Activated CD8-positive, alpha-beta memory T cell treated with anti-CD3 and anti-CD28 coated beads, Interleukin-2, amount 10 ng/mL, durations not matched to agents 7 days and 5 days (primary cell): Measurements from ENCODE around the gene SNED1. TPM values are rescaled to one million over a fixed set of nuclear protein-coding genes. Genes with fewer than 3 reads are reported as not detected.

Experiments
- ATAC-seq: fragments of 150-1000 bp; cut with Tn5 transposase; one replicate; pipeline ENCODE4 v1.10.0; 2021; ENCODE audit warnings: moderate library complexity
- CTCF ChIA-PET: fragments of 350-600 bp; sonication (Branson Sonifier 250); formaldehyde crosslinking; loops from one replicate; lab custom pipeline; 2021; ENCODE audit warnings: antibody characterized with exemption; lab: Charles Lee
- DNase-seq: peaks from one replicate; pipeline ENCODE4 v3.0.0-alpha.2; 2020
- H3K27ac Mint-ChIP-seq: one replicate; pipeline ENCODE4 v1.8.0; 2021; ENCODE audit warnings: mild to moderate bottlenecking, mixed read lengths
- H3K27me3 Mint-ChIP-seq: one replicate; pipeline ENCODE4 v1.8.0; 2021; ENCODE audit warnings: mixed read lengths
- H3K36me3 Mint-ChIP-seq: one replicate; pipeline ENCODE4 v1.8.0; 2021; ENCODE audit warnings: mild to moderate bottlenecking, mixed read lengths
- H3K4me1 Mint-ChIP-seq: one replicate; pipeline ENCODE4 v1.8.0; 2021; ENCODE audit warnings: mixed read lengths
- H3K4me3 Mint-ChIP-seq: one replicate; pipeline ENCODE4 v1.8.0; 2021; ENCODE audit warnings: mild to moderate bottlenecking, moderate library complexity, mixed read lengths
- H3K9me3 Mint-ChIP-seq: one replicate; pipeline ENCODE4 v1.8.0; 2022; ENCODE audit warnings: low read depth, mixed read lengths
- total RNA-seq, 2 experiments: library from RNA; stranded (reverse); gene quantifications; one replicate each; pipeline ENCODE4 v1.2.3, GENCODE V29; 2021

SNED1 gene
- total RNA-seq, 2 experiments from 2014 or later = 3.6 to 4.6 TPM

DNA sequence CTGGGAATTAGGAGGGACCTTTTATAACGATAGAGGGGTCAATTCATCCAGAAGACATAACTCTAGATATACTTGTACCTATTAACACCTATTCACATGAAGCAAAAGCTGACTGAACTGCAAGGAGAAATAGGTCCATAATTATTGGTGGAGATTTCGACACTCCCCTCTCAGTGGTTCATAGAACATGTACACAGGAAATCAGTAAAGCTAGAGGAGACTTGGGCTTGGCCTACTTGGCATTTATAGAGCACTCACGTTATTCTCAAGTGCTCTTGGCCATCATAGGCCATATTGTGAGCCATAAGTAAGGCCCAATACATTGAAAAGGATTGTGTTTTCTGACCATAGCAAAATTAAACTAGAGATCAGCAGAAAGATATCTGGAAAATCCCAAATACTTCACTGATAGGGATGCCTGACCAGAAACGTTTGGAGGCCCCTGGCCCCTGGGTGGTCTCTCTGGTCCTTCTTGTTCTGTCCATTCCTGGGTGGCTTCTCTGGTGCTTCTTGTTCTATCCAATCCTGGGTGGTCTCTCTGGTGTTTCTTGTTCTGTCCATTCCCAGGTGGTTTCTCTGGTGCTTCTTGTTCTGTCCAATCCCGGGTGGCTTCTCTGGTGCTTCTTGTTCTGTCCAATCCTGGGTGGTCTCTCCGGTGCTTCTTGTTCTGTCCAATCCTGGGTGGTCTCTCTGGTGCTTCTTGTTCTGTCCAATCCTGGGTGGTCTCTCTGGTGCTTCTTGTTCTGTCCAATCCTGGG lies 49.0 kb downstream of the SNED1 start:
- no peaks in the 10 kb centered on the region for H3K36me3 Mint-ChIP-seq
- ATAC-seq (no peak), DNase-seq (no peak)

DNA sequence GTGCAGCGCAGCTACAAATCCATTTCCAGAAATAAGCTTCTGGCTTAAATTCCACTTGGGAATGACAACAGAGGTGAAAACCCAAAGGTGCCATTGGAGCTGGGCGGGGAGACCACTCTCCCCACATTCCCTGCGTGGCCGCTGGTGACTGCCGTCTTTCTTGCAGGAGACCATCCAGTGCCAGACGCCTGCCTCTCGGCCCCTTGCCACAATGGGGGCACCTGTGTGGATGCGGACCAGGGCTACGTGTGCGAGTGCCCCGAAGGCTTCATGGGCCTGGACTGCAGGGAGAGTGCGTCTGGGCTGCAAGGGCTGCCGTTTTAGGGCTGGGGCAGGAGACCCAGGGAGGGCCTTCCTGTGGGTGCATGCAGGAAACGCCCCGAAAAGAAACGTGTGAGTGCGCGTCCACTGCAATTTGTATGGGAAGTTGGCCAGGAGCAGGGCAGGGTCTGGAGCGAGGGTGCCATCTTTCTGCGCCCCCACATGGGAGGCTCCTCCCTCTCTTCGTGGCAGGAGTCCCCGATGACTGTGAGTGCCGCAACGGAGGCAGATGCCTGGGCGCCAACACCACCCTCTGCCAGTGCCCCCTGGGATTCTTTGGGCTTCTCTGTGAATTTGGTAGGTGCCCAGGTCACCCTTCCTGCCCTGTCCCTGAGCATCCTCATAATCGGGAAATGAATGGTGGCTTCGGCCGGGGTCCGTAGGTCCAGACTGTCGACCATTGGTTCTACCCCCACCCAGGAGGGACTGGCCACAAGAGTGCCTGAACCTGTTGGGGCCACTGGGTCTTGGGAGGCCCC lies 49.9 kb downstream of the SNED1 start:
- no peak for DNase-seq
- CTCF ChIA-PET = no interaction called here
- H3K9me3 Mint-ChIP-seq = peaks cover 2% of the 10 kb centered on the region

More for the DNA sequence above, 49.0 kb downstream of the SNED1 start:
- peaks cover 2% of the 10 kb centered on the region for H3K9me3 Mint-ChIP-seq
- no peak overlapping the region for H3K27ac Mint-ChIP-seq
- peaks cover 18% of the 10 kb centered on the region for H3K27me3 Mint-ChIP-seq
- no peak overlapping the region for H3K4me3 Mint-ChIP-seq
- H3K4me1 Mint-ChIP-seq = no peaks in the 10 kb centered on the region
- CTCF ChIA-PET = no interaction called here

DNA sequence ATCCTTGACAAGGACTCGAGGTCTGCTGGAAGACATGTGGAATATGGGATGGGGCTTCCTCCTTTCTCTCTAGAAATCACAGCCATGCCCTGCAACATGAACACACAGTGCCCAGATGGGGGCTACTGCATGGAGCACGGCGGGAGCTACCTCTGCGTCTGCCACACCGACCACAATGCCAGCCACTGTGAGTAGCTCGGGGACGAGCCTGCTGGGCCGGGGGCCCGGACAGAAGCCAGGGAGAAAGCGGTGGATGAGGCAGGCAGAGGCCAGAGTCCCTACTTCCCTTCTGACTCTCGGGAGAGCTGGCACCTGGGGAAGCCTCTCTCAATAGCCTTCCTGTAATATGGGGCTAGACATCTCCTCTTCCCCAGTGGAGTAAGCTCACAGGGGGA lies 50.5 kb downstream of the SNED1 start:
- CTCF ChIA-PET = no interaction called here
- H3K36me3 Mint-ChIP-seq = no peaks in the 10 kb centered on the region
- peaks cover 2% of the 10 kb centered on the region for H3K9me3 Mint-ChIP-seq
- no peaks in the 10 kb centered on the region for H3K4me1 Mint-ChIP-seq
- DNase-seq (no peak), ATAC-seq (no peak)
- H3K27me3 Mint-ChIP-seq = peaks cover 10% of the 10 kb centered on the region
- H3K27ac Mint-ChIP-seq = no peak overlapping the region
- H3K4me3 Mint-ChIP-seq = no peak overlapping the region

More for the DNA sequence above, 49.9 kb downstream of the SNED1 start:
- H3K27me3 Mint-ChIP-seq = peaks cover 10% of the 10 kb centered on the region
- no peak overlapping the region for H3K27ac Mint-ChIP-seq
- H3K4me3 Mint-ChIP-seq = no peak overlapping the region
- no peaks in the 10 kb centered on the region for H3K4me1 Mint-ChIP-seq
- no peaks in the 10 kb centered on the region for H3K36me3 Mint-ChIP-seq
- no peak for ATAC-seq

DNA sequence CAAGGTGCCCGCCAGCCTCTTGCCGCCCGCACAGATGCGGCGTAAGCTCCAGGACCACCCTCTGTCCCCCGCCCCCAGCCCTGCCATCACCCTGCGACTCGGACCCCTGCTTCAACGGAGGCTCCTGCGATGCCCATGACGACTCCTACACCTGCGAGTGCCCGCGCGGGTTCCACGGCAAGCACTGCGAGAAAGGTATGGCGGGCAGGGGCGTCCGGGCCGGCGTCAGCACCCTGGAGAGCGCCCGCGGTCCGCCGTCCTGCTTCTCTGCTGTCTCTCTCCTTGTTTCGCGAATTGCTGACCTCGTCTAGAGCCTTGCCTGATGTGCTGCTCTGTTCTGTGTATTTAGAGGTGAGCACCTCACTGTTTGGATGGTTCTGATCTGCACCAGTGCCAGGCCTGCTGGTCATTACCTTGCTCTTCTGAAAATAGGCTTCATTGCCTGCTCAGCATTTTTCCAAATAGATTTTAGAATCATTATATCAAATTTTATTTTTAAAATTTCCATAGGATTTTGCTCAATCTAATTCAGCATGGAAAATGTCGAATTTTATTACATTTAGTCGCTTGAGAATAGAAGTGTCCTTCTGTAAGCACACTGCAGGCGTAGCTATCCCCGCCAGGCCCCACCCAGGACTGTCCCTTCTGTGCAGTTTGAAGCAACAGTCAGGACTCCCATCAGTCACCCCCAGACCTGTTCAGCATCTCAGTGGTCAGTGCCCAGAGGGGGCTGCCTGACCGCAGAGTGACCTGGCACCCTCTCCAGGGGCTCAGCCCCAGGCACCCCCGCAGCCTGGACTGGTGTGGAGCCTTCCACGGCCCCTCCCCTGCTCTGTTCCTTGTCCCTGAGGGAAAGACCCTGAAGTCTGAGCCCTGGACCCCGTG lies 51.6 kb downstream of the SNED1 start:
- CTCF ChIA-PET = interaction anchor here (1.5 kb wide), 1 partner anchor 9 kb away, joined by 4 read pairs; no protein-coding TSS in a partner anchor
- Mint-ChIP-seq H3K9me3 (peaks cover 2% of the 10 kb centered on the region), H3K36me3 (no peaks in the 10 kb centered on the region), H3K4me3 (no peak overlapping the region), H3K27ac (no peak overlapping the region), H3K27me3 (peaks cover 9% of the 10 kb centered on the region), H3K4me1 (no peaks in the 10 kb centered on the region)
- ATAC-seq (no peak), DNase-seq (peak; percentile 38)

DNA sequence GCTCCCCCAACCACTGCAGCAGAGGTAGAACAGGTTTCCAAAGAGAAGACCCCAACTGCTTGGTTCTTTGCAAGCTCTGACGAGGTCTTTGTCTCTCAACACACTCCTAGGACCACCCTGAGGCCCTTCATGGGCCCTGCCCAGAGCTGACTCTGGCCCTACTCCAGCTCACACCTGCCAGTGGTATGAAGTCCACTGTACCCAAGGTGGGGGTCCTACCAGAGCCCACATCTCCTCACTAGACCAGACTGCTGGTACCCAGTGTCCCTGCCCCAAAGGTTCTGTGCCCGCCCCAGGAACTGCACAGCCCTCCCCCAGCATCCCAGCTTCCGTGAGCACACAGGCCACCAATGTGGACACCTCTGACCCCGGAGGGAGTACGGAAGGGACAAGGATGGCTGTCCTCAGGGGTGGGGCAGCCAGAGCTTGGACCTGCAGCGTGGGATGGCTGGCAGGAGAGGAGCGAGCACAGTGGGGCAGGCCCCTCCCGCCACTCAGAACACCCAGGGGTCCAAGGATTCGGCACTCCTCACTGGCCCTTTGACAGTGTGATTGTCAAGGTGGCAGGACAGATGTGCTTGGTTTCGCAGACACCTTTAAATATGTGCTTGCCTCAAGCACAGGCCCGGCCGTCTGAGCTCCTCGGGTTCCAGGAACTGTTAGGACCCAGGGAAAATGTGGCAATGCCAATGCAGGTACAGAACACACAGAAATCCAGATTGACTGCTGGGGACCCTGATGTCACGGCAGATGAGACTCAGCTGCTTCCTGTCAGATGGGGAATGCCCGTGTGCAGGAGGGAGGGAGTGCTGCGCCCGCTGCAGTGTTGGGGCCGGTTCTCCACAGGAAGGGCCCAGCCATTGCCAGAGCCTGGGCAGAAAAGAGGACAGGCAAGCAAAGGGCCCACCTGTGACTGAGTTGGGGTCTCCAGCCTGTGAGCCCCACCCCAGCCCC lies 52.5 kb downstream of the SNED1 start:
- DNase-seq = no peak

DNA sequence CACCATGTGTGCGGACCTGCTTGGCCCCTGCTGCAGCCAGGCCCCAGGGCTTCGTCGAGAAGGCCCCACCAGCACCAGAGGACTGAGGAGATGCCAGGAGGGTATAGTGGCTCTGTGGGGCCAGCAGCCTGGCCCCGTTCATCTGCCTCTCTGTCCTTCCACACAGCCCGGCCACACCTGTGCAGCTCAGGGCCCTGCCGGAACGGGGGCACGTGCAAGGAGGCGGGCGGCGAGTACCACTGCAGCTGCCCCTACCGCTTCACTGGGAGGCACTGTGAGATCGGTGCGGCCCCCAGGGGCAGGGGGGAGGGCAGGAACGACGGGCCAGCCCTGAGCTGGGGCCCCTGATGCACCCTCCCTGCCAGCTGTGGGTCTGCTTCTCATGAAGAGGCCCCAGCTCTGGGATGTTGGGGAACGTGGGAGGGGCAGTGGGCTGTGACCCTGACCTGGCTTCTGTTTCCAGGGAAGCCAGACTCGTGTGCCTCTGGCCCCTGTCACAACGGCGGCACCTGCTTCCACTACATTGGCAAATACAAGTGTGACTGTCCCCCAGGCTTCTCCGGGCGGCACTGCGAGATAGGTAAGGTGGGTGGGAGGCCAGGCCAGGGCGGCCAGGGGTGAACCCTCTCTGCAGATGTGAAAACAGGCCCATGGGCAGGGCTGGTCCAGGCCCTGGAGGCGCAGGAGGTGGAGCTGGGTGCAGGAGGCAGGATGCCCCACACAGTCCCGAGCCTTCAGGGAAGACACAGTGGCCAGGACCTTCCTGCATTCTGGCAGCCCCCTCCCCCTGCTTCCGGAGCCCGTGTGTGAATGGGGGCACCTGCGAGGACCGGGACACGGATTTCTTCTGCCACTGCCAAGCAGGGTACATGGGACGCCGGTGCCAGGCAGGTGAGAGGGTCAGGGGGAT lies 53.4 kb downstream of the SNED1 start:
- DNase-seq (no peak), ATAC-seq (no peak)
- CTCF ChIA-PET = no interaction called here
- Mint-ChIP-seq H3K4me3 (no peak overlapping the region), H3K4me1 (no peaks in the 10 kb centered on the region), H3K27me3 (no peaks in the 10 kb centered on the region), H3K36me3 (no peaks in the 10 kb centered on the region), H3K9me3 (no peaks in the 10 kb centered on the region), H3K27ac (no peak overlapping the region)

More for the DNA sequence above, 52.5 kb downstream of the SNED1 start:
- ATAC-seq = no peak
- Mint-ChIP-seq H3K36me3 (no peaks in the 10 kb centered on the region), H3K4me3 (no peak overlapping the region), H3K9me3 (no peaks in the 10 kb centered on the region), H3K27me3 (peaks cover 2% of the 10 kb centered on the region), H3K27ac (no peak overlapping the region), H3K4me1 (no peaks in the 10 kb centered on the region)
- CTCF ChIA-PET = interaction anchor here (1.5 kb wide), 1 partner anchor 9 kb away, joined by 4 read pairs; no protein-coding TSS in a partner anchor

DNA sequence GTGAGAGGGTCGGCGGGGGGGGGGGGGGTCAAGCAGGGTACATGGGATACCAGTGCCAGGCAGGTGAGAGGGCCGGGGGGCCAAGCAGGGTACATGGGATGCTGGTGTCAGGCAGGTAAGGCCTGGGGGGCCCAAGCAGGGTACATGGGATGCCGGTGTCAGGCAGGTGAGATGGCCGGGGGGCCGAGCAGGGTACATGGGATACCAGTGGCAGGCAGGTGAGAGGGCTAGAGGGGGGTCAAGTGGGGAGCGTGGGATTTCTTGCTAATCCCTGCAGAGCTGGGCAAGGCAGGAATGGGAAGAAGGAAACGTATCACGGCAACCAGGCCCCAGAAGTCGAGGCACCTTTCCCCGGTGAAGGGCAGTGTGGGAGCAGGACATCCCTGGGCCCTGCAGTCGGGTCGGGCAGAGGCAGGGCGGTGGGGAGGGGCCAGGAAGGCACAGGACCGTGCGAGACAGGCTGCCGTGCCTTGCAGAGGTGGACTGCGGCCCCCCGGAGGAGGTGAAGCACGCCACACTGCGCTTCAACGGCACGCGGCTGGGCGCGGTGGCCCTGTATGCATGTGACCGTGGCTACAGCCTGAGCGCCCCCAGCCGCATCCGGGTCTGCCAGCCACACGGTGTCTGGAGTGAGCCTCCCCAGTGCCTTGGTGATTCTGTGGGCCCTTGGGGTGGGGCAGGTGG lies 54.4 kb downstream of the SNED1 start:
- DNase-seq = peak; percentile 37

DNA sequence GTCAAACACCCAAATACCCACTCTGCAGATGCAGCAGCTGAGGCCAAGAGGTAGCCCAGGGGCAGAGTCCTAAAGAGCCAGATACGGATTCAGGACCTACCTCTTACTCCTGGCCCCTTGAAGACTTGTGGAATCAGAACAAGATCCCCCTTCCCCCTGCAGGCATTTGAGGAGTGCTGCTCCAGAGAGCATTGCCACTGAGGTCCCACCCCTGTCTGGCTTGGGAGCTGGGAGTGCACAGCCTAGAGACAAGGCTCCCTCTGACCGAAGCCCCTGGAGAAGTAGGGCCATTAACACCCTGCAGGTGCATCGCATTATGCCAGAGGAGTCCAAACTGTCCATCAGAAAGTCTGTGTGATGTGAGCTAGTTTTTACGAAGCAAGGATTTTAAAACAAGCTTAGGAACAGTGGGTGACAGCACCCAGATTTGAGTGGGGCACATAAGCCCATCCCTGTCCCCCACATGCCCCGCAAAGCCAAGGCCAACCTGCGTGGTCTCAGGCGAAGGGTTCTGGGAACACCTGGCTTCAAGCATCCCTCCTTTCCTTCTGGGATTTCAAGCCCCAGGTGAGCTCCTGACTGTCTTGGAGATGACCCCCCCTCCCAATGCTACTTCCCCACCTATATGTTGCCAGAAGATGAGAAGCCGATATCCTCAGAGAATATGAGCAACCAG lies 55.3 kb downstream of the SNED1 start:
- Mint-ChIP-seq H3K4me1 (no peaks in the 10 kb centered on the region), H3K9me3 (no peaks in the 10 kb centered on the region), H3K36me3 (no peaks in the 10 kb centered on the region), H3K4me3 (no peak overlapping the region), H3K27me3 (no peaks in the 10 kb centered on the region), H3K27ac (no peak overlapping the region)
- no peak for ATAC-seq
- CTCF ChIA-PET = no interaction called here
- no peak for DNase-seq

More for the DNA sequence above, 54.4 kb downstream of the SNED1 start:
- Mint-ChIP-seq H3K27ac (no peak overlapping the region), H3K4me1 (no peaks in the 10 kb centered on the region), H3K27me3 (no peaks in the 10 kb centered on the region), H3K9me3 (no peaks in the 10 kb centered on the region), H3K4me3 (no peak overlapping the region), H3K36me3 (no peaks in the 10 kb centered on the region)
- ATAC-seq = no peak
- CTCF ChIA-PET = no interaction called here

DNA sequence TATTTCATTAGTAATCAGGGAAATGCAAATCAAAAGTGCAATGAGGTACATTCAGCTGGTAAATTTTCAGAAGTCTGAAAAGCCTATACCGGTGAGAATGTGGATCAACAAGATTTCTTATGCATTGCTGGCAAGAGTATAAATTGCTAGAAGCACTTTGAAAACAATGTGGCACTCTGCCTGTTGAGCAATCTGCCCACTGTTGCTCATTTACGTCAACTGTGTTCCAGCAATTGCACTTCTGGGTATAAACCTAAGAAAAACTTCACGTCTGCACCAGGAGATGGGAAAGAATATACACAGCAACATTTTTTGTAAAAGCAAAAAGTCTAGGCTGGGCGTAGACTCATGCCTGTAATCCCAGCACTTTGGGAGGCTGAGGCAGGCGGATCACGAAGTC lies 62.9 kb downstream of the SNED1 start:
- no peak for DNase-seq
- Mint-ChIP-seq H3K9me3 (no peaks in the 10 kb centered on the region), H3K4me1 (no peaks in the 10 kb centered on the region), H3K36me3 (no peaks in the 10 kb centered on the region), H3K27me3 (peaks cover 4% of the 10 kb centered on the region), H3K27ac (no peak overlapping the region), H3K4me3 (no peak overlapping the region)
- CTCF ChIA-PET = no interaction called here
- no peak for ATAC-seq

DNA sequence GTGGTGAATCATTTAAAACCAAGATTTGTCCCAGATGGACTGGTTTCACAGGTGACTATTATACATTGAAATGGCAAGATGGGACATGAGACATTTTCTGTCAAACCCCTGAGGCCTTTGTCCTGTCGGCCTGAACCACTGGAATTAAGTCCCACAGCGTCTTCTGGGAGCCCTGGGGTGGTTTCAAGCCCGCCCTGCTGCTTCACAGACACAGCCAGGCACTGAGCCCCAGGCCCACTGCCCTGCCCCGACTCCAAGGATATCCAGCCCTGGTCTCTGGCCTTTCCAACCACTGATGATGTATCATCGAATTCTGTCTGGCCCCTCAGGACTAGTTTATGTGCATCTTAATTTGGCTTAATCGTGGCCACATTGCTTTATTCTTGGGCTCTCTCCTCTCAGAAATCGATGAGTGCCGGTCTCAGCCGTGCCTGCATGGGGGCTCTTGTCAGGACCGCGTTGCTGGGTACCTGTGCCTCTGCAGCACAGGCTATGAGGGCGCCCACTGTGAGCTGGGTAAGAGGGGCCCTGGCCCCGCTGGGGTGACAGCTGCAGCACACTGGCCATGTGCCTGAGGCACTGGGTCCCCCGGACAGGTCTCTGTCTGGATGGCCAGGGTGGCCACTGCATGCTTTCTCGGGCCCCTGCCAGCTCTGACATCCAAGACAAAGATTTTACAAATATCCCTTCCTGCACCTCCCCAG lies 64.1 kb downstream of the SNED1 start:
- ATAC-seq = no peak
- H3K4me3 Mint-ChIP-seq = no peak overlapping the region
- CTCF ChIA-PET = no interaction called here

More for the DNA sequence above, 64.1 kb downstream of the SNED1 start:
- no peak overlapping the region for H3K27ac Mint-ChIP-seq
- no peaks in the 10 kb centered on the region for H3K36me3 Mint-ChIP-seq
- peaks cover 4% of the 10 kb centered on the region for H3K27me3 Mint-ChIP-seq
- no peaks in the 10 kb centered on the region for H3K4me1 Mint-ChIP-seq
- no peak for DNase-seq
- H3K9me3 Mint-ChIP-seq = no peaks in the 10 kb centered on the region
